ELR (cell line): ENCODE data around the gene KATNB1.
"Not testable (repeated sequence)": the region's sequence is repeated elsewhere in the genome, so short reads cannot be mapped to it uniquely, and the experiment has no call there.

Source experiments
- DNase-seq: peaks from one replicate; pipeline ENCODE4 v3.0.0-alpha.2; 2015; ENCODE audit warnings: low read depth

Gene KATNB1

DNA sequence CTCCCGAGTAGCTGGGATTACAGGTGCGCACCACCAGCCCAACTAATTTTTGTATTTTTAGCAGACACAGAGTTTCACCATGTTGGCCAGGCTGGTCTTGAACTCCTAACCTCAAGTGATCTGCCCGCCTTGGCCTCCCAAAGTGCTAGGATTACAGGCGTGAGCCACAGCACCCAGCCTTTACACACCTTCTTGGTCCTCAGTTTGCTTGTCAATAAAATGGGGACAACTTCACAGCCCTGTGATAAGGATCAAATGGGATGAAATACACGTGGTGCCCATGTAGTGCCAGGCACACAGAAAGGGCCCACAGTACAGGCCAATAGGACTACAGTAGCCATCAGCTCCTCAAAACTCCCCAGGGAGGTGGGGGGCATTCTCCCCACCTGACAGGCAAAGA is 60.4 kb downstream of the KATNB1 start:
- not testable (repeated sequence) for DNase-seq

DNA sequence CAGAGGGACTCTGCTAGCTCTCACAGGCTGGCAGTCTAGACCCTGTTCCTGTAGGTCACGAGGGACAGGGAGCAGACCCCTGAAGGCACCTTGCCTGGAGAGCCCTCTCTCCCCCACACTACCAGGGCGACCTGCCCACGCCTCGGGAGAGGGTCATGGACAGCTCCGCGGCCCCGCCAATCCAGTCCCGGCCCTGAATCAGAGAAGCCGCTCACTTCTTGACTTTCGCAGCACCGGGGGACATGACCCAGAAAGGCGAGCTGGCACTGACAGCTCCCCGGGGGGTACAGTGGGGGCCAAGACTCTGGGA is 61.6 kb downstream of the KATNB1 start:
- DNase-seq = no peak

DNA sequence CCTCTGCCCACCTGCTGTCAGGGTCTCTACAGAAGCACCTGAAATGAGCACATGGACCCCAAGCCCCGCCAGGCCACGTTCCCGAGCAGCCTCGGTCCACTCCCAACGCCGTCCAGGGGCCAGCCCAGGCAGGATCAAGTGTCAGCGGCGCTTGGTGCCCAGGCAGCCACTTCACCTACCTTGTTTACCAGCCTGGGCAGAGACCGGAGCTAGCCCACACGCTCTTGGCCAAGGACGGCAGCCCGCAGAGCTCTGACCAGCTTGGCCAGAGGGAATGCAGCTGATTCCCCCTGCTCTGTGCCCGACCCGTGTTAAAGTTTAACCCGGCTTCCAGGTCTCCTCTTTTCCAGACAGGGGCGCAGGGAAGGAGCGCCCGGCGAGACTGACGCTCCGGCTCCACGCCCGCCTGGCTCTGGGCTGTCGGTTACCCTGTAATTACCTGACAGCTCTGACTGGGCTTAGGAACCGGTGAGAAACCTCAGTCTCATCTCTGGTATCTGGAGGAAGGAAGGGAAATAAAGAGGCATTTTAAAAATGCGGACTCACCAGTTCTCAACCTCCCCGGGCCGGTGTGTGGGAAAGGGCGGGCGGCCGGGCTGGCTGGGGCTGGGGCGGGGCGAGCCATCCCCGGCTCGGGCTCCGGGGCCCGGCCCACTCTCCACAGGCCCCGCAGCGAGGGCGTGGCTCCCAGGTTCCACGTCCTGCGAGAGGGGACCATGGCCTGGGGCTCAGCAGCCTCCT is 62.1 kb downstream of the KATNB1 start:
- DNase-seq = no peak

DNA sequence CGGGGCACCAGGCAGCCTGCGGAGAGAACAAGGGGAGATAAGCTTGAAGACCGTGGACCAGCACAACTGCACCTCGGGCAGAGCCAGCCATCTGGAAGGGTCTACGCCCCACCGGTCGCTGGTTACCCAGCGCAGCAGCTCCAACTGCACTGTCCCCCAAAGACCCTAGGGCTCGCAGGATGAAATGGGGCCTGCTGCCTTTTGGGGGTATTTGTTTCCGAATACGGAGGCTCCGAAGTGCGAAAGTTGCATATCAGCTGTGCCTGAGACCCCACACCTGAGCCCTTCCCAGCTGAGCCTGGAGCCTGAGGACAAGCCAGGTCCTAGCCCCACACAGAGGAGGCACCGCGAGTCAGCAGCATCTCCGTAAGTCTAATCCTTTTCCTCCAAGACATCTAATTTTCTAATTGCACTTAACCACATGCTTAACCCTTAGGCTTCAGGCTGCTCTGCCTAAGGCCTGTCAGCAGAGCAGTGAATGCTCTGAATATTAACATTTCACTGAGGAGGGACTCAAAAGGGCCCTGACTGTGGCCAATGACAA is 62.8 kb downstream of the KATNB1 start:
- DNase-seq = no peak

DNA sequence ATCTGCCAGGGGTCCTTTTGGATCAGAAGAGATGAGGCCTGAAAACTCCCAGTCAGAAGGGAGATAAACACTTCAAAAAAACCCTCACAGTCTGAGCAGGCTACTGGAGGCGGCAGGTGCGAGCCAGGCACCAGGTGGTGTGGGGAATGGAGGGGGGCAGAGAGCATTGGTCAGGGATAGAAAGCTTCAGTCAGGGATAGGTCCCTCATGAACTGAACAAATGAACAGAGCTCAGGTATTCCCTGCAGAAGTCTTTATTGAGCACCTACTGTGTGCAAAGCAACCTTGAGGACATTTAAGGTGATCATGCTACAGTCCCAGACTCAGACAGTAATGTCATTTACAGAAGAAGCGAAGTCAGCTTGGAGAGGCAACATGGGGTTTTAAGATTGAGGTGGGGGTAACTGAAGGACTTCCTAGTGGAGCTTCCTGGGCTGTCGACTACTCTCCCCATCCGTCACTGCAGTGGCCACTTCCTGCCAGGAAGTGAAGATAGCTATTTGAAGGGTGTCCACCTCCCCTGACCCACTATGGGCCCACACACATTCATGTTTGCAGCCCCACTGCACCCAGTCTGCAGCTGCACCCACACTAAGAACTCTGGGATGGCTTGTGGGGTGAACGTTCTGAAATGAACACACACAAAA is 63.5 kb downstream of the KATNB1 start:
- DNase-seq = no peak

DNA sequence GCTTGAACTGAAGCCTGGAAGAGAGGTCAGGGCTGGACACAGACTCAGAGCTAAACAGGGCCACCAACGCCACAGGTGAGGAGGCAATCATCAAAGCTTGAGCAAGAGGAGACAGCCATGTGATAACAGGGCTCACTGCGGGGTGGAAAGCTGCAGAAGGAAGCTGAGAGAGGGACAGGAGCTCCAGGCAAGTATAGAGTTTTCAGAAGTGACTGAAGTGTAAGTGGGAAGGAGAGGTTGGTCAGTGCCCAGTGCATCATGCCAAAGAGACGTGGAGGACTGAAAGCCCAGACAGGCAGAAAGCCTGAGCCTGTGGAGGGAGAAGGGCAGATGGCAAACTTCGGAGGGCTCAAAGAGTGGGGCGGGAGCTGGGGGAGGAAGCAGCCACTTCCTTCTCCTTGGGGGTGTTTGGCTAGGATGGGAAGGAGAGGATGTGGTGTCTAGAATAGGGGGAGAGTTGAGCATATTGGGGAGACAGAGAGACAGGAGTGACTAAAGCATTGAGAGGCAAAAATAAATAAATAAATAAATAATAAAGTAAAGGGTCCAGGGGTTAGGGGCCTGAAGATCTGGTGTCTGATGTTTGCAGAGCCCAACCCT is 64.1 kb downstream of the KATNB1 start:
- no peak for DNase-seq

DNA sequence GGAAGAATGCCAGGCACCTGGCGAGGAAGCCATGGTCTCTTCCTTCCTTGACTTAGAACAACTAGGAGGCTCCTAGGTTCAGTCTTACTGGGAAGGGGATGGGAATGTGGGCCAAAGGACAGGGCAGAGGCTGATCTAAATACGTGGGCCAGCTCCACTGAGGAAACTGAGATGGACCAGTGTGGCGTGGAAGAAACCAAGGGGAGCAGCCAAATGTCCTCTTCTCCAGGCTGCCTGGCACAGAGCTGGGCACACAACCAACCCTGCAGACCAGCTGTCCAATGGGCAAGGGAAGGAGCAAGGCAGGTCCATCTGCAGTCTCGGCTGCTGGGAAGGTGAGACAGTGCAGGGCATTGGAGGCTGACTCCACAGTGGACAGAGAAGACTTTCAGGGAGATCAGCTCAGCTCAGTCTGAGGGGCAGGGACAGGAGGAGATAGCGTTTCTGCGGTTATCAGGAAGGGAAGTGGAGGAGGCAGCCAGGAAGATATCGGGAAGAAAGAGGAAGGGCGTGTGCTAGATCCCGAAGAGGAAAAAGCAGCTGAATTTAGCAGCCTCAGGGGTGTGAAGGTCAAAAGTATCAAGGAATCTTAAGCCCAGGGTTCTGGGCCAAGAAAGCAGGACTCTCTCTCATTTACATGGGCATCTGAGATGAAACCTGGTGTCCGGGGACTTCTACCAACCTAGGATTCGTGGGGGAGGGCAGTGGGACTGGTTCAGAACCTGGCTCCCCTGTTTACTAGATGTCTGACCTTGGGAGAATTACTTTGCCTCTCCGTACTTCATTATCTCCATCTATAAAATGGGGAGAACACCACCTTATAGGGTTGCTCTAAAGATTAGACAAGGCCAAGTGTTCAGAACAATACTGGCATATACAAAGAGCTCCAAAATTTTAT is 64.9 kb downstream of the KATNB1 start:
- DNase-seq = no peak

DNA sequence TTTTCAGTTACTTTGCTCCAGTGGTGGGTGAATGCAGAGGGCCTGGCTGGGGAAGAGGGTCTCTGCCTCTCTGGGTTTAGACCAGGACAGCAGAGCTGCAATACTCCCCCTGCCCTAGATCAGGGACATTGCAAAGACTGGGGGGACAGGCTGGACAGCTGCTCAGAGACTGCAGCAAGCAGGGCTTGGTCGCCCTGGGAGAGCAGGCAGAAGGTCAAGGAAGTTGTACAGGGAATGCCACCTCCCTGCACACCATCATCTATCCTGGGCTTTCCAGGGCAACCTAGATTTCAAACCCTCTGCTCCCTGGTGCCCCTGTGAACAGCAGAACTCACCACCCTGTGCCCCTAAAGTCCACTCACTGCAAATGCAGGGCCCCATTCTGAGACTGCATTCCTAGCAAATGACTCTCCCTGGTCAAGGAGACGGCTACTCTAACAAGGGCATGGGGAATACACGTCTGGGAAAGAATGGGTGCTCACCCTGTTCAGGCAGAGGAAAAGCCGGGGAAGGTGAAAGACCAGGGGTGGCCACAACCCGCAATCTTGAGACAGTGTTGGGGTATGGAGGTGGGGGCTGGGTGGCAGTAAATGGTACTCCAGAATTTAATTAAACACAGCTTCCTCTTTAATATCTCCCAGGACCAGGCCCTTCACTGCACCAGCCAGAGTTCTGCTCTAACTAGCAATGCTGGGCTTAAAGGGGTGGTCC is 65.7 kb downstream of the KATNB1 start:
- DNase-seq = peak; percentile 91

DNA sequence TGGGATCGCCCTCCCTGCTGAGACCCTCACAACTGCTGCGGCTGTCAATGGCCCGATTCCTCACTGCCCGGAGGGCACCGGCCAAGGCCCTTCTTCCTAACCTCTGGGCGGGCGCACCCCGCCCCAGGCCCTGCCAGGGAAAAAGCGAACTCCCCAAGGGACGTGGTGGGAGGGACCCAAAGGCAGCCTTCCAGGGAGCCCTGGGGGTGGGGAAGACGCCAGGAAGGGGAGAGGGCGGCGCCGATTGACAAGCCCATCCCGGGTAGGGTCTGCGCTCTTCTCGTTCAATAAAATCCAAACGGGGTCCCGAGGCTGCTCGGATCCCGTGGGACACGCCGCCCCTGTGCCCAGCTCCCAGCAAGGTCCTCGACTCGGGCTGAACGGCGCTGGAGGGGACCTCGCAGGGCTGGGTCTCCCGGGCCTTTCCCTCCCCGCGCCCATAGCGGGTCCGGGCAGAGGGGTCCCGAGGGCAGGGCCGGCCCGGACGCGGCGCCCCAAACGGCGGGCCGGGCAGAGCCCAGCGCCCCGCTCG is 66.3 kb downstream of the KATNB1 start:
- peak; percentile 80 for DNase-seq

DNA sequence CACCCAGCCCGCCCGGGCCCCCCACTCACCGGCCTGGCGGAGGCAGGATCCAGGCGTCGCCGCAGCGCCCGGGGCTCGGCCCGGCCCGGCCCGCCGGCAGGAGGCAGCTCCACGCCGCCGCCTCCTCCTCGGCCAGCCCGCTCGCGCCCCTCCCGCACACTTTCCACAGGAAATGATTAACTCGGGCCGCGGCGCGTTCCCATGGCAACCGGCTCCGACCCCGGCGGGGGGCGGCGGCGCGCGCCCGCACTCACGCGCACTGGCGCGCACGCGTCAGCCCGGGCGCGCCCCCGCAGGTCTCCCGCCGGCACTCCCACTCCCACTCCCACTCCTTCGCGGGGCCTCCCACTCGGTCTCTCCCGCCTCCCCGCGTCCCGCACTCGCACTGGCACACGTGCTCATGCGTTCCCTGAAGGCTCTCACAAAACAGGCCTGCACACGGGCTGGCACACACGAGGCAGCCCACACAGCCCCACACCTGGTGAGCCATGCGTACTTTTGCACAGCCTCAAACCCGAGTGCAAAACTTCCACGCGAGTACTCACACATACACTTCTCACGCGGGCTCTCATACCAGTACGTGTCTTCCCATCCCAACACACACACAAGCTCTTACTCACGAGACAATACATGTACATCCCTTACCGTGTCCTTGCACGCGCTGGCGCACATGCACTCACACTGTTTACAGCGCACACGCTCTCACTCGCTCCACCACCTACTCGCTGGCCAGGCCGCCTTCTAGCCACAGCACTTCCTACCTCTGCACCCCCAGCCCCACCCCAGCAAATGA is 67.0 kb downstream of the KATNB1 start, which contains the start of gene KIFC3:
Gene KIFC3, minus strand, starts transcription at position 151 of the 793 bp plus-strand sequence. CDS start 4,248 bp downstream, outside the sequence.
- DNase-seq = peak; percentile 92

DNA sequence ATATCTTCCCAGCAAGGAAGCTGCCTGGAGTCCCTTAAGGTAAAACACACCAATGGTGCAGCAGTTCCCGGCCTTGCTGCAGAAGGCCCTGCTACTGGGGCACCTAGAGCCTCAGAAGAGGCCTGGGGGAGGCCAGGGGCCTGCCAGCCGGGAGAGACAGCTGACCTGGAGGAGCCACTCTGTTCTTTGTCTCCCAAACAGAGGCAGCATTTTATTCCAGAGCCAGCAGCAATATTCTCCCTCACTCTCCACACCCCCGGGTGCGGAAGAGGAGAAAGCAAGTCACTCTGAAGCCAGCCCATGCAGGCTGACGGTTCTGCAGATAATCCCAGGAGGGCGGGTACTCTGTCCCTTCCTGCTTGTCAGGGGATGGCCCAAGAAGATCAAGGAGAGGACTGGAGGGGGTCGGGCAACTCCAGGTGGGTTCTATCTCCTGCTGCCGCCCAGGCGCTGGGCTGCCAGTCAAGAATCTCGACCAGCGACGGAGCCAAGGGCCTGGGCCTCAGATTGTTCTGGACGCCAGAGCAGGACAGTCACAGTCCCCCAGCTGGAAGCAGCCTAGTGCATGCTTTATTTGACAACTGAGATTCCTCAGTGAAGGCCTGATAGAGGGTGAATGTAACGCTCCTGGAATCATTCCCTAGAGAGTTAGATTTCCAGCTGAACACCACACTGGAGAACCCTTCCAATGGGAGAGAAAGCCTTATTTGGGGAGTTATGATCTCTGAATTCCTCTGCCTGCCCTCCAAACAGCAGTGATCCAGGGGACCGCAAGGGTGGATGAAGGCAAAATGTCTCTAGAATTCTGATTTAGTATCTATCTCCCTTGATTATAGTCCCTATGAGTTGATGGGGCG is 67.8 kb downstream of the KATNB1 start:
- DNase-seq = no peak

DNA sequence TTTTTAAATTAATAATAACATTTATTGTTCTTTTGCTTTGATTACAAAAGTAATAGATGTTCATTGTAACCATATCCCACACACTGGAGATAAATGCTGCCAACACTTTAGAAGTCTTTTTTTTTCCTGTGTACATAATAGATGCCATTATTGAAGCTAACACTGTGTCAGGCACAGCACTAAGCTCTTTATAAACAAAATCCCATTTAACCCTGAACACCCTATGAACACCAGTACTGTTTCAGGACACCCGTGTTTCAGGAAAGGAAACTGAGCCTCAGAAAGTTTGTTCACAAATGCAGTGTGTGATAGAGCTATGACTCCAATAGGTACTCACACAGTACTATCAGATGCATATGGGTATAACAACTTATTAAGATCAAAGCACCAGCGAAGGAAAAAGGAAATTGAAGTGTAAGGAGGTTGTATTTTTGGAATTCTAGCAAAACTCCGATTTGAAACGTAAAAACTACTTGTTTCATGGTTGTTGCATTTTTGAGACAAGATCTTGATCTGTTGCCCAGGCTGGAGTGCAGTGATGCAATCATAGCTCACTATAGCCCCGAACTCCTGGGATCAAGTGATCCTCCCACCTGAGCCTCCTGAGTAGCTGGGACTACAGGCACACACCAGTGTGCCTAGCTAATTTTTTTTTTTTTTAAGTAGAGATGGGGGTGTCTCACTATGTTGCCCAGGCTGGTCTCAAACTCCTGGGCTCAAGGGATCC is 68.7 kb downstream of the KATNB1 start:
- no peak for DNase-seq

DNA sequence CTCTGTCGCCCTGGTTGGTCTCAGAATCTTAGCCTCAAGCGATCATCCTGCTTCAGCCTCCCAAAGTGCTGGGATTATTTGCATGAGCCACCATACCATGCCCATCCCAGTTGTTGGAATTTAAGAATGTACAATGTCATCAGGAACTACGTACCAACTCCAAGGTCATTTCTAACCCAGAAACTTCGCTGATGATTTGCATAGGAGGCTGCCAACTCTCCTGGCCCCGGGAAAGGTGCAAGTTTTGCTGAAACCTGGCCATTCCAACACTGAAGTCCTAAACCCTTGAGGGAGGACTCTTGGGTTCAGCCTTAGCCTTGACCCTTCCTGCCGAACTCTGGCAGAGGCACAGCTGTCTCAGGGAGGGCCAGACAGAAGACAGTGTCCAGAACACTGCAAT is 69.6 kb downstream of the KATNB1 start:
- no peak for DNase-seq
